ENCODE measurements around the gene HTRA1. TPM values are rescaled to one million over a fixed set of nuclear protein-coding genes. Genes with fewer than 3 reads are reported as not detected.

HTRA1 gene
- total RNA-seq, 1 experiment from 2014 or later: 157 TPM

GRCh38 chr10:122450353-122450990, 10.9 kb upstream of the HTRA1 start:
- H3K27me3 Mint-ChIP-seq (ENCODE audit: insufficient read depth, unreplicated experiment): no peaks in the 10 kb centered on the region
- BruUV-seq (replicated peaks): no TSS peak
- intact Hi-C loops (cut with micrococcal nuclease): no loop called here
- peaks cover 6% of the 10 kb centered on the region for H3K4me1 Mint-ChIP-seq (ENCODE audit: insufficient read depth, unreplicated experiment)
- no peak overlapping the region for H3K27ac Mint-ChIP-seq (ENCODE audit: low read depth, unreplicated experiment)
- TF ChIP-seq, protein P1, sequence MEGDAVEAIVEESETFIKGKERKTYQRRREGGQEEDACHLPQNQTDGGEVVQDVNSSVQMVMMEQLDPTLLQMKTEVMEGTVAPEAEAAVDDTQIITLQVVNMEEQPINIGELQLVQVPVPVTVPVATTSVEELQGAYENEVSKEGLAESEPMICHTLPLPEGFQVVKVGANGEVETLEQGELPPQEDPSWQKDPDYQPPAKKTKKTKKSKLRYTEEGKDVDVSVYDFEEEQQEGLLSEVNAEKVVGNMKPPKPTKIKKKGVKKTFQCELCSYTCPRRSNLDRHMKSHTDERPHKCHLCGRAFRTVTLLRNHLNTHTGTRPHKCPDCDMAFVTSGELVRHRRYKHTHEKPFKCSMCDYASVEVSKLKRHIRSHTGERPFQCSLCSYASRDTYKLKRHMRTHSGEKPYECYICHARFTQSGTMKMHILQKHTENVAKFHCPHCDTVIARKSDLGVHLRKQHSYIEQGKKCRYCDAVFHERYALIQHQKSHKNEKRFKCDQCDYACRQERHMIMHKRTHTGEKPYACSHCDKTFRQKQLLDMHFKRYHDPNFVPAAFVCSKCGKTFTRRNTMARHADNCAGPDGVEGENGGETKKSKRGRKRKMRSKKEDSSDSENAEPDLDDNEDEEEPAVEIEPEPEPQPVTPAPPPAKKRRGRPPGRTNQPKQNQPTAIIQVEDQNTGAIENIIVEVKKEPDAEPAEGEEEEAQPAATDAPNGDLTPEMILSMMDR (IDR thresholded peaks at IDR 0.05; ENCODE audit: unreplicated experiment): no peak
- no peaks in the 10 kb centered on the region for H3K9me3 Mint-ChIP-seq (ENCODE audit: unreplicated experiment)
- CTCF ChIA-PET: interaction anchor here (0.5 to 1.6 kb wide), 3 partner anchors 15 to 151 kb away, joined by 5 to 6 read pairs (median 5); no protein-coding TSS in a partner anchor
- no peak overlapping the region for H3K4me3 Mint-ChIP-seq (ENCODE audit: unreplicated experiment)
- H3K36me3 Mint-ChIP-seq (ENCODE audit: insufficient read depth, unreplicated experiment): peaks cover 6% of the 10 kb centered on the region
- POLR2A ChIA-PET: interaction anchor here (0.6 to 1.1 kb wide), 4 partner anchors 19 to 54 kb away, joined by 3 read pairs; no protein-coding TSS in a partner anchor
- DNase-seq (ENCODE audit: unreplicated experiment): no peak

- Mint-ChIP-seq H3K27ac (ENCODE audit: low read depth, unreplicated experiment) (no peak overlapping the region), H3K4me1 (ENCODE audit: insufficient read depth, unreplicated experiment) (peaks cover 4% of the 10 kb centered on the region), H3K4me3 (ENCODE audit: unreplicated experiment) (no peak overlapping the region), H3K36me3 (ENCODE audit: insufficient read depth, unreplicated experiment) (peaks cover 6% of the 10 kb centered on the region), H3K27me3 (ENCODE audit: insufficient read depth, unreplicated experiment) (no peaks in the 10 kb centered on the region), H3K9me3 (ENCODE audit: unreplicated experiment) (no peaks in the 10 kb centered on the region)
- no peak for DNase-seq (ENCODE audit: unreplicated experiment)
- intact Hi-C loops (cut with micrococcal nuclease): no loop called here
- ChIA-PET POLR2A (interaction anchor here (1.1 to 1.9 kb wide), 3 partner anchors 9 to 41 kb away, joined by 4 to 5 read pairs (median 4); no protein-coding TSS in a partner anchor), CTCF (interaction anchor here (0.6 to 1.6 kb wide), 5 partner anchors 109 to 156 kb away, joined by 3 to 6 read pairs (median 3); no protein-coding TSS in a partner anchor)
- BruUV-seq (replicated peaks): no TSS peak
- TF ChIP-seq, protein P1 (IDR thresholded peaks at IDR 0.05; ENCODE audit: unreplicated experiment): no peak
Observed at GRCh38 chr10:122454071-122454470, 7.3 kb upstream of the HTRA1 start.

- POLR2A ChIA-PET: interaction anchor here (0.6 to 1.9 kb wide), 4 partner anchors 10 to 41 kb away, joined by 3 to 5 read pairs (median 4); no protein-coding TSS in a partner anchor
Observed at GRCh38 chr10:122454603-122455080, 6.7 kb upstream of the HTRA1 start, which contains the start of gene ARMS2. Gene ARMS2, plus strand, starts transcription at chr10:122454653. Its CDS starts 75 bp downstream, at chr10:122454728.

More at GRCh38 chr10:122454603-122455080, 6.7 kb upstream of the HTRA1 start, which contains the start of gene ARMS2:
- no peak within 1 kb of the TSS for H3K4me3 Mint-ChIP-seq (ENCODE audit: unreplicated experiment)
- H3K9me3 Mint-ChIP-seq (ENCODE audit: unreplicated experiment): no peaks in the 10 kb centered on the region
- H3K27me3 Mint-ChIP-seq (ENCODE audit: insufficient read depth, unreplicated experiment): no peaks in the 10 kb centered on the region
- intact Hi-C loops (cut with micrococcal nuclease): no loop called here
- H3K27ac Mint-ChIP-seq (ENCODE audit: low read depth, unreplicated experiment): no peak within 1 kb of the TSS
- DNase-seq (ENCODE audit: unreplicated experiment): no peak
- CTCF ChIA-PET: interaction anchor here (0.7 to 1.6 kb wide), 6 partner anchors 15 to 157 kb away, joined by 3 to 6 read pairs (median 4); no protein-coding TSS in a partner anchor
- TF ChIP-seq, protein P1 (IDR thresholded peaks at IDR 0.05; ENCODE audit: unreplicated experiment): no peak
- peaks cover 4% of the 10 kb centered on the region for H3K36me3 Mint-ChIP-seq (ENCODE audit: insufficient read depth, unreplicated experiment)
- BruUV-seq (replicated peaks): no TSS peak
- peaks cover 7% of the 10 kb centered on the region for H3K4me1 Mint-ChIP-seq (ENCODE audit: insufficient read depth, unreplicated experiment)
